Neural progenitor cell (in vitro differentiated cells): ENCODE measurements around the gene CDR2L. TPM values are rescaled to one million over a fixed set of nuclear protein-coding genes. Genes with fewer than 3 reads are reported as not detected.

Source experiments
- DNase-seq: peaks from one replicate; pipeline ENCODE4 v3.0.0-alpha.2; 2016; ENCODE audit warnings: low spot score
- H2AFZ ChIP-seq: fragments of 200-600 bp; sonication (generic); replicated peaks from 2 replicates; pipeline ENCODE4 v1.6.1; 2016; ENCODE audit warnings: antibody characterized with exemption
- H3F3A ChIP-seq: fragments of 200-600 bp; sonication (generic); 2 replicates; pipeline ENCODE4 v1.6.1; 2016; ENCODE audit warnings: antibody characterized with exemption, low read depth
- H3K27ac ChIP-seq: fragments of 200-600 bp; sonication (generic); 2 replicates; pipeline ENCODE4 v1.5.1; 2016; ENCODE audit warnings: mild to moderate bottlenecking
- H3K27me3 ChIP-seq: fragments of 200-600 bp; sonication (generic); 2 replicates; pipeline ENCODE4 v1.6.1; 2016; ENCODE audit warnings: mild to moderate bottlenecking, moderate library complexity
- H3K36me3 ChIP-seq: fragments of 200-600 bp; sonication (generic); 2 replicates; pipeline ENCODE4 v1.5.1; 2016
- H3K4me1 ChIP-seq: fragments of 200-600 bp; sonication (generic); 2 replicates; pipeline ENCODE4 v1.6.1; 2016; ENCODE audit warnings: mixed run types
- H3K4me2 ChIP-seq: fragments of 200-600 bp; sonication (generic); 2 replicates; pipeline ENCODE4 v1.6.1; 2016
- H3K4me3 ChIP-seq: fragments of 200-600 bp; sonication (generic); 2 replicates; pipeline ENCODE4 v1.5.1; 2016
- H3K79me2 ChIP-seq: fragments of 200-600 bp; sonication (generic); 2 replicates; pipeline ENCODE4 v1.6.1; 2016; ENCODE audit warnings: low read depth
- H3K9ac ChIP-seq: fragments of 200-600 bp; sonication (generic); 2 replicates; pipeline ENCODE4 v1.6.1; 2016
- H3K9me3 ChIP-seq: fragments of 200-600 bp; sonication (generic); 2 replicates; pipeline ENCODE4 v1.5.1; 2016; ENCODE audit warnings: low read depth
- H4K20me1 ChIP-seq: fragments of 200-600 bp; sonication (generic); 2 replicates; pipeline ENCODE4 v1.6.1; 2016; ENCODE audit warnings: low read depth
- H3K27ac Mint-ChIP-seq: 3 replicates; pipeline ENCODE4 v1.8.0; 2021; ENCODE audit warnings: mixed read lengths
- H3K27me3 Mint-ChIP-seq: 2 replicates; pipeline ENCODE4 v1.8.0; 2022; ENCODE audit warnings: low read depth, mild to moderate bottlenecking, inconsistent platforms, moderate library complexity, mixed read lengths; ENCODE audit not compliant: insufficient read depth
- H3K36me3 Mint-ChIP-seq: 3 replicates; pipeline ENCODE4 v1.8.0; 2021; ENCODE audit warnings: mixed read lengths
- H3K4me1 Mint-ChIP-seq: 3 replicates; pipeline ENCODE4 v1.8.0; 2021; ENCODE audit warnings: mixed read lengths
- H3K4me3 Mint-ChIP-seq: 3 replicates; pipeline ENCODE4 v1.8.0; 2021; ENCODE audit warnings: mild to moderate bottlenecking, moderate library complexity, mixed read lengths
- H3K9me3 Mint-ChIP-seq: 3 replicates; pipeline ENCODE4 v1.8.0; 2020; ENCODE audit warnings: mixed read lengths
- CTCF ChIP-seq: fragments of 200-600 bp; sonication (generic); IDR thresholded peaks from 2 replicates; pipeline ENCODE4 v1.5.1; 2017; ENCODE audit warnings: antibody characterized with exemption, mild to moderate bottlenecking
- EZH2 ChIP-seq: fragments of 200-600 bp; sonication (generic); IDR thresholded peaks from 2 replicates; pipeline ENCODE4 v1.6.1; 2017; ENCODE audit warnings: antibody characterized with exemption, mild to moderate bottlenecking, moderate library complexity
- EZH2phosphoT487 ChIP-seq: fragments of 200-600 bp; sonication (generic); IDR thresholded peaks from 2 replicates; pipeline ENCODE4 v1.6.1; 2017; ENCODE audit warnings: antibody characterized with exemption
- total RNA-seq: library from RNA; depleted of rRNA; stranded (reverse); fragments of >200 nt; gene quantifications from 2 replicates; pipeline ENCODE4 v1.2.3, GENCODE V29; 2015; ENCODE audit warnings: low replicate concordance

CDR2L gene
- total RNA-seq, 1 donor from 2014 or later = 4.0 TPM

- Mint-ChIP-seq H3K4me1 (no peaks in the 10 kb centered on the region), H3K36me3 (no peaks in the 10 kb centered on the region), H3K27ac (no peak overlapping the region), H3K9me3 (no peaks in the 10 kb centered on the region), H3K27me3 (peaks cover 33% of the 10 kb centered on the region), H3K4me3 (no peak overlapping the region)
- no peak for DNase-seq
- H3K27ac ChIP-seq = no peak overlapping the region
- no peaks in the 10 kb centered on the region for H4K20me1 ChIP-seq
- H3K36me3 ChIP-seq = no peaks in the 10 kb centered on the region
- no peaks in the 10 kb centered on the region for H3K4me1 ChIP-seq
- H2AFZ ChIP-seq = no peak overlapping the region
- no peaks in the 10 kb centered on the region for H3F3A ChIP-seq
- no peaks in the 10 kb centered on the region for H3K9me3 ChIP-seq
- no peak overlapping the region for H3K4me2 ChIP-seq
- H3K9ac ChIP-seq = no peak overlapping the region
- no peak overlapping the region for H3K4me3 ChIP-seq
- no peaks in the 10 kb centered on the region for H3K79me2 ChIP-seq
- TF ChIP-seq EZH2 (no peak), CTCF (no peak), EZH2phosphoT487 (no peak)
- peaks cover 8% of the 10 kb centered on the region for H3K27me3 ChIP-seq
These were observed 40.8 kb upstream of the CDR2L start for GRCh38 chr17:74946641-74947040.

DNA sequence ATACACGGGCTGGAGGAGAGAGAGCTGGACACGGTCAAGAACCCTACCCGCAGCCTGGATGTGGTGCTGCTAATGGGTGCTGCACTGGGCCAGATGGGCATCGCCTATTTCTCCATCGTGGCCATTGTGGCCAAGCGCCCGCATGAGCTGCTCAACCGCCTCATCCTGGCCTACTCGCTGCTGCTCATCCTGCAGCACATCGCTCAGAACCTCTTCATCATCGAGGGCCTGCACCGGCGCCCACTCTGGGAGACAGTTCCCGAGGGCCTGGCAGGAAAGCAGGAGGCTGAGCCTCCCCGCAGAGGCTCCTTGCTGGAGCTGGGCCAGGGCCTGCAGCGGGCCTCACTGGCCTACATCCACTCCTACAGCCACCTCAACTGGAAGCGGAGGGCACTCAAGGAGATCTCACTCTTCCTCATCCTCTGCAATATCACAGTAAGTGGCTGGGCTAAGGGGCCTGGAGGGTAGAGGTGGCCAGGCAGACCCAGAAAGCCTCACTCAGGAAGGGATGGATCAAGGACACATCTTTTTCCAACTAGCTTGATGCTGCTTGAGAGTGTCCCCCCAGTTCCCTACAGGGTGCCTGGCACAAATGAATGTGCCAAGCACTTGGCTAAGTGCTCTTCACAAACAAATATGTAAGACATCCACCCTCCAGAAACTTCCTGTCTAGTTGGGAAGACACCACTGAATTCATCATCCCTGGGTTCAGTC, 40.2 kb upstream of the CDR2L start:
- Histone ChIP-seq H3K27ac (no peak overlapping the region), H3K9ac (no peak overlapping the region), H3K9me3 (no peaks in the 10 kb centered on the region), H3K4me3 (no peak overlapping the region), H3K36me3 (no peaks in the 10 kb centered on the region), H3K79me2 (no peaks in the 10 kb centered on the region), H3K4me2 (no peak overlapping the region), H3F3A (no peaks in the 10 kb centered on the region), H3K4me1 (no peaks in the 10 kb centered on the region), H2AFZ (no peak overlapping the region), H3K27me3 (peaks cover 8% of the 10 kb centered on the region), H4K20me1 (no peaks in the 10 kb centered on the region)
- Mint-ChIP-seq H3K4me3 (no peak overlapping the region), H3K27me3 (peaks cover 32% of the 10 kb centered on the region), H3K36me3 (no peaks in the 10 kb centered on the region), H3K27ac (no peak overlapping the region), H3K9me3 (no peaks in the 10 kb centered on the region), H3K4me1 (no peaks in the 10 kb centered on the region)
- TF ChIP-seq EZH2phosphoT487 (no peak), CTCF (no peak), EZH2 (no peak)
- no peak for DNase-seq

- Histone ChIP-seq H3K4me2 (no peak overlapping the region), H3F3A (no peaks in the 10 kb centered on the region), H2AFZ (no peak overlapping the region), H3K27ac (no peak overlapping the region), H3K36me3 (no peaks in the 10 kb centered on the region), H3K9ac (no peak overlapping the region), H3K27me3 (peaks cover 5% of the 10 kb centered on the region), H4K20me1 (no peaks in the 10 kb centered on the region), H3K4me1 (no peaks in the 10 kb centered on the region), H3K9me3 (no peaks in the 10 kb centered on the region), H3K79me2 (no peaks in the 10 kb centered on the region), H3K4me3 (no peak overlapping the region)
- H3K4me1 Mint-ChIP-seq = no peaks in the 10 kb centered on the region
- no peak for TF ChIP-seq CTCF
- no peak for TF ChIP-seq EZH2phosphoT487
- TF ChIP-seq EZH2 = no peak
- no peak overlapping the region for H3K4me3 Mint-ChIP-seq
- H3K27ac Mint-ChIP-seq = no peak overlapping the region
- H3K27me3 Mint-ChIP-seq = peaks cover 23% of the 10 kb centered on the region
- DNase-seq = no peak
- H3K36me3 Mint-ChIP-seq = no peaks in the 10 kb centered on the region
- no peaks in the 10 kb centered on the region for H3K9me3 Mint-ChIP-seq
These were observed 37.8 kb upstream of the CDR2L start for GRCh38 chr17:74949455-74950115.
